Measurements from ENCODE around the gene UGDH. TPM values are rescaled to one million over a fixed set of nuclear protein-coding genes. Genes with fewer than 3 reads are reported as not detected.

UGDH gene
- total RNA-seq, 1 experiment from 2014 or later = 104 TPM

- Histone ChIP-seq H3K14ac (ENCODE audit: insufficient read depth, low read length) (no peak overlapping the region), H4K8ac (replicated peaks; ENCODE audit: insufficient read length, low read depth, low read length) (no peak overlapping the region), H2BK12ac (ENCODE audit: insufficient read length, low read depth, low read length) (no peak overlapping the region), H3K79me2 (ENCODE audit: insufficient read depth, low read length) (no peaks in the 10 kb centered on the region), H3K79me1 (ENCODE audit: insufficient read depth, low read depth, low read length, poor library complexity, severe bottlenecking) (no peaks in the 10 kb centered on the region), H2BK20ac (ENCODE audit: low read depth, low read length, poor library complexity, severe bottlenecking) (no peak overlapping the region), H3K9me3 (ENCODE audit: control insufficient read depth, low read depth, low read length) (no peaks in the 10 kb centered on the region), H3K27ac (ENCODE audit: insufficient read length, low read depth, low read length) (no peak overlapping the region), H3K9ac (ENCODE audit: extremely low read depth, insufficient read length, low read length) (no peak overlapping the region), H3K4me2 (ENCODE audit: insufficient read depth, insufficient read length, low read length) (no peak overlapping the region), H3K56ac (ENCODE audit: insufficient read length, low read depth, low read length) (no peak overlapping the region), H3K18ac (ENCODE audit: insufficient read length, low read depth, low read length) (no peak overlapping the region), H3K4me1 (ENCODE audit: insufficient read depth, low read length) (no peaks in the 10 kb centered on the region), H4K5ac (ENCODE audit: insufficient read length, low read depth, low read length) (no peak overlapping the region), H4K91ac (ENCODE audit: insufficient read length, low read depth, low read length) (no peak overlapping the region), H2BK5ac (ENCODE audit: insufficient read length, low read length) (no peak overlapping the region), H3K27me3 (ENCODE audit: insufficient read depth, low read length) (no peaks in the 10 kb centered on the region), H2AFZ (ENCODE audit: low read length) (no peak overlapping the region), H3K4ac (ENCODE audit: low read depth, low read length) (no peak overlapping the region), H2AK5ac (ENCODE audit: insufficient read length, low read length) (no peak overlapping the region), H2BK120ac (ENCODE audit: low read depth, low read length, poor library complexity, severe bottlenecking) (no peak overlapping the region), H2BK15ac (ENCODE audit: low read depth, low read length) (no peak overlapping the region), H3T11ph (ENCODE audit: low read length) (no peak overlapping the region), H4K20me1 (ENCODE audit: control insufficient read depth, insufficient read depth, insufficient read length) (no peaks in the 10 kb centered on the region), H3K23ac (ENCODE audit: insufficient read length, low read depth, low read length) (no peak overlapping the region), H3K23me2 (ENCODE audit: insufficient read length, low read depth, low read length, poor library complexity, severe bottlenecking) (no peaks in the 10 kb centered on the region)
- TF ChIP-seq CTCF (conservative IDR thresholded peaks at IDR 0.05) = no peak
- DNase-seq = no peak
- no peaks in the 10 kb centered on the region for H3K4me1 Mint-ChIP-seq
- H3K36me3 Mint-ChIP-seq (ENCODE audit: insufficient read depth in 1 of 3, low read depth in 3 of 3) = peaks cover 50 to 90% (median 81%) of the 10 kb centered on the region in 3 experiments; a peak in 6 of 7 replicates
- no peak overlapping the region for H3K4me3 Mint-ChIP-seq
- H3K27ac Mint-ChIP-seq = no peak overlapping the region
- no peaks in the 10 kb centered on the region for H3K27me3 Mint-ChIP-seq (ENCODE audit: low read depth)
- WGBS (ENCODE audit: extremely low coverage, insufficient read length, low lambda C conversion rate) = no CpG with 5 or more reads among the region's 1 CpG
- H3K9me3 Mint-ChIP-seq = no peaks in the 10 kb centered on the region
These were observed 21.7 kb downstream of the UGDH start for GRCh38 chr4:39505581-39505980.
